Cardiac fibroblast (primary cell): ENCODE data around the gene DNAH14.
"Not testable (repeated sequence)": the region's sequence is repeated elsewhere in the genome, so short reads cannot be mapped to it uniquely, and the experiment has no call there.

Experiments used
- DNase-seq, 2 donors: peaks; one replicate each; pipeline versions ENCODE4 v3.0.0 to v3.0.0-alpha.2; 2010; ENCODE audit warnings: low read depth in 2 of 2
- H3K4me3 ChIP-seq, 2 donors: replicated peaks in 1 of 2; 1 replicate in 1 of 2; 2 replicates in 1 of 2; pipeline ENCODE4 v1.5.1; 2011; ENCODE audit warnings: low read depth in 2 of 2, low read length in 2 of 2, mild to moderate bottlenecking in 2 of 2, moderate library complexity in 1 of 2
- TF ChIP-seq, protein P1 (sequence below): IDR thresholded peaks from one replicate; pipeline ENCODE4 v1.5.1; 2011; ENCODE audit warnings: low read depth, mild to moderate bottlenecking, low read length, inconsistent platforms

The DNAH14 gene

GRCh38 chr1:225191199-225191753 is 261.8 kb downstream of the DNAH14 start:
- H3K4me3 ChIP-seq, result no peak overlapping the region
- TF ChIP-seq, protein P1, sequence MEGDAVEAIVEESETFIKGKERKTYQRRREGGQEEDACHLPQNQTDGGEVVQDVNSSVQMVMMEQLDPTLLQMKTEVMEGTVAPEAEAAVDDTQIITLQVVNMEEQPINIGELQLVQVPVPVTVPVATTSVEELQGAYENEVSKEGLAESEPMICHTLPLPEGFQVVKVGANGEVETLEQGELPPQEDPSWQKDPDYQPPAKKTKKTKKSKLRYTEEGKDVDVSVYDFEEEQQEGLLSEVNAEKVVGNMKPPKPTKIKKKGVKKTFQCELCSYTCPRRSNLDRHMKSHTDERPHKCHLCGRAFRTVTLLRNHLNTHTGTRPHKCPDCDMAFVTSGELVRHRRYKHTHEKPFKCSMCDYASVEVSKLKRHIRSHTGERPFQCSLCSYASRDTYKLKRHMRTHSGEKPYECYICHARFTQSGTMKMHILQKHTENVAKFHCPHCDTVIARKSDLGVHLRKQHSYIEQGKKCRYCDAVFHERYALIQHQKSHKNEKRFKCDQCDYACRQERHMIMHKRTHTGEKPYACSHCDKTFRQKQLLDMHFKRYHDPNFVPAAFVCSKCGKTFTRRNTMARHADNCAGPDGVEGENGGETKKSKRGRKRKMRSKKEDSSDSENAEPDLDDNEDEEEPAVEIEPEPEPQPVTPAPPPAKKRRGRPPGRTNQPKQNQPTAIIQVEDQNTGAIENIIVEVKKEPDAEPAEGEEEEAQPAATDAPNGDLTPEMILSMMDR, result no peak

DNA sequence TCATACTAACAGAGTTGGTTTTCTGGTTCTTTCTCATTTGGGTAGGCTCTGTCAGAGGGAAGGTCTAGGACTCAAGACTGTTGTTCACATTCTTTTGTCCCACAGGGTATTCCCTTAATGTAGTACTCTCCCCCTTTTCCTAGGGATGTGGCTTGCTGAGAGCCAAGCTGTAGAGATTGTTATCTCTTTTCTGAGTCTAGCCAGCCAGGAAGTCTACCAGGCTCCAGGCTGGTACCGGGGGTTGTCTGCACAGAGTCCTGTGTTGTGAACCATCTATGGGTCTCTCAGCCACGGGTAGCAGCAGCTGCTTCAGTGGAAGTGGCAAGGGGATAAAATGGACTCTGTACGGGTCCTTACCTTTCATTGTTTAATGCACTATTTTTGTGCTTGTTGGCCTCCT is 272.0 kb downstream of the DNAH14 start:
- TF ChIP-seq, protein P1, result no peak
- DNase-seq, result no peak

More at GRCh38 chr1:225191199-225191753, 261.8 kb downstream of the DNAH14 start:
- DNase-seq, result no peak

GRCh38 chr1:225207791-225208190 is 278.3 kb downstream of the DNAH14 start:
- no peak overlapping the region for H3K4me3 ChIP-seq
- TF ChIP-seq, protein P1, result no peak
- DNase-seq, result no peak

More for the DNA sequence above, 272.0 kb downstream of the DNAH14 start:
- no peak overlapping the region for H3K4me3 ChIP-seq

DNA sequence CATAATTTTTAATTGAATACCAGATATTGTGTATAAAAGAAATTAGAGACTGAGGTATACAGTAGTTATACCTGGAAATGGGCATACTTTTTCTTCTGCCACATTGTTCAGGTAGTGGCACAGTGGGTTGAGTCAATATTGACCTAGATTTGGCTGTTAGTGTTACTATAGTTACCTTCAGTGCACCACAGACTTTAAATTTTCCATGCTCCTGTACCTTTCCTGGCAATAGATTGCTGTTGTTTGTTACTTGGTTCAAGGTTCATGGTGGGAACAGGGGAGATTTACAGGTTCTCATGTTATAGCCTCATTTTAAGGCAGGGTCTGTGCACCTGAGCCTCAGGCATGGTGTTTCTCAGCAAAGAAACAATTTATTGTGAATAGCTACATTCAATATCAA is 279.7 kb downstream of the DNAH14 start:
- DNase-seq, result no peak
- H3K4me3 ChIP-seq, result no peak overlapping the region
- TF ChIP-seq, protein P1, result no peak

DNA sequence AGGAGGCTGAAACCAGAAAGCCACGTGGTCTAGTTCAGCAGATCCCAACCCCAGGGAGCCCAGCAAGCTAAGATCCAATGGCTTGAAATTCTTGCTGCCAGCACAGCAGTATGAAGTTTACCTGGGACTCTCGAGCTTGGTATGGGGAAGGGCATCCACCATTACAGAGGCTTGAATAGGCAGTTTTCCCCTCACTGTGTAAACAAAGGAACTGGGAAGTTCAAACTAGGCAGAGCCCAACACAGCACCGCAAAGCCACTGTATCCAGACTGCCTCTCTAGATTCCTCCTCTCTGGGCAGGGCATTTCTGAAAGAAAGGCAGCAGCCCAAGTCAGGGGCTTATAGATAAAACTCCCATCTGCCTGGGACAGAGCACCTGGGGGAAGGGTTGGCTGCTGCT is 280.7 kb downstream of the DNAH14 start:
- not testable (repeated sequence) for DNase-seq, H3K4me3 ChIP-seq

DNA sequence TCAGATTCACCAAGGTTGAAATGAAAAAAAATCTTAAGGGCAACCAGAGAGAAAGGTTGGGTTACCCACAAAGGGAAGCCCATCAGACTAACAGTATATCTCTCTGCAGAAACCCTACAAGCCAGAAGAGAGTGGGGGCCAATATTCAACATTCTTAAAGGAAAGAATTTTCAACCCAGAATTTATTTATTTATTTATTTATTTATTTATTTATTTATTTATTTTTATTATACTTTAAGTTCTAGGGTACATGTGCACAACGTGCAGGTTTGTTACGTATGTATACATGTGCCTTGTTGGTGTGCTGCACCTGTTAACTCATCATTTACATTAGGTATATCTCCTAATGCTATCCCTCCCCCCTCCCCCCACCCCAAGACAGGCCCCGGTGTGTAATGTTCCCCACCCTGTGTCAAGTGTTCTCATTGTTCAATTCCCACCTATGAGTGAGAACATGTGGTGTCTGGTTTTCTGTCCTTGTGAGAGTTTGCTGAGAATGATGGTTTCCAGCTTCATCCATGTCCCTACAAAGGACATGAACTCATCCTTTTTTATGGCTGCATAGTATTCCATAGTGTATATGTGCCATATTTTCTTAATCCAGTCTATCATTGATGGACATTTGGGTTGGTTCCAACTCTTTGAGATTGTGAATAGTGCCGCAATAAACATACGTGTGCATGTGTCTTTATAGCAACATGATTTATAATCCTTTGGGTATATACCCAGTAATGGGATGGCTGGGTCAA is 282.4 kb downstream of the DNAH14 start:
- not testable (repeated sequence) for H3K4me3 ChIP-seq, DNase-seq

GRCh38 chr1:225224287-225224686 is 294.8 kb downstream of the DNAH14 start:
- DNase-seq, result no peak
- no peak overlapping the region for H3K4me3 ChIP-seq
- TF ChIP-seq, protein P1, result no peak

DNA sequence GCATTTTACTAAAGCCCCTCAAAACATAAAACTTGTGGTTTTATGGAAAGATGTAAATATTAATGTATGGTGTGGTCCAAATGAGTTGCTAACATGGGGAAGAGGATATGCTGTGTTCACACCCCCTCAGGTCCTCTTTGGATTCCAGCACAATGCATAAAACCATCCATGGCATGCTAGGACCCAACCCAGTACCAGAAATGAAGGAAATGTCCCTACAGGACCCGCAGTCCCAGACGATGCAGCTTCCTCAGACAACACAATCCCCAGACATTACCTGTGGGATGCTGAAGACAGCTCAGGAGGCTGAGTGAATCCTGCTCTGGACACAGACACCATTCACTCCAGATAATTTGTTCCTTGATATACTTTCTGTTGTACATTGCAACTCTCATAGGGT is 296.2 kb downstream of the DNAH14 start:
- no peak for DNase-seq
- H3K4me3 ChIP-seq, result no peak overlapping the region
- TF ChIP-seq, protein P1, result no peak
